ENCODE results near the gene RAD51B.

DNA sequence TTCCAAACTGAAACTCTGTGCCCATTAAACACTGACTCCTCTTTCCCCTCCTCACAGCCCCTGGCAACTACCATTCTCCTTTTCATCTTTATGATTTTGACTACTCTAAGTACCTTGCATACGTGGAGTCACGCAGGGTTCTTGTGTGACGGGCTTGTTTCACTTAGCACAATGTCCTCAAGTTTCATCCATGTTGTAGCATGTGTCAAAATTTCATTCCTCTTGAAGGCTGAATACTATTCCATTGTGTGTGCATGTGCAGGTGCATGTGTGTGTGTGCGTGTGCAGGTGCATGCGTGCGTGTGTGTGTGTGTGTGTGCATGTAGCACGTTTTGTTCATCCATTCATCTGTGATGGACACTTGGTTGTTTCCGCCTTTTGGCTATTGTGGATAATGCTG is 867.1 kb downstream of the RAD51B start:
- TF ChIP-seq, protein P1, sequence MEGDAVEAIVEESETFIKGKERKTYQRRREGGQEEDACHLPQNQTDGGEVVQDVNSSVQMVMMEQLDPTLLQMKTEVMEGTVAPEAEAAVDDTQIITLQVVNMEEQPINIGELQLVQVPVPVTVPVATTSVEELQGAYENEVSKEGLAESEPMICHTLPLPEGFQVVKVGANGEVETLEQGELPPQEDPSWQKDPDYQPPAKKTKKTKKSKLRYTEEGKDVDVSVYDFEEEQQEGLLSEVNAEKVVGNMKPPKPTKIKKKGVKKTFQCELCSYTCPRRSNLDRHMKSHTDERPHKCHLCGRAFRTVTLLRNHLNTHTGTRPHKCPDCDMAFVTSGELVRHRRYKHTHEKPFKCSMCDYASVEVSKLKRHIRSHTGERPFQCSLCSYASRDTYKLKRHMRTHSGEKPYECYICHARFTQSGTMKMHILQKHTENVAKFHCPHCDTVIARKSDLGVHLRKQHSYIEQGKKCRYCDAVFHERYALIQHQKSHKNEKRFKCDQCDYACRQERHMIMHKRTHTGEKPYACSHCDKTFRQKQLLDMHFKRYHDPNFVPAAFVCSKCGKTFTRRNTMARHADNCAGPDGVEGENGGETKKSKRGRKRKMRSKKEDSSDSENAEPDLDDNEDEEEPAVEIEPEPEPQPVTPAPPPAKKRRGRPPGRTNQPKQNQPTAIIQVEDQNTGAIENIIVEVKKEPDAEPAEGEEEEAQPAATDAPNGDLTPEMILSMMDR (IDR thresholded peaks at IDR 0.05), result no peak
- TF ChIP-seq, protein P2, sequence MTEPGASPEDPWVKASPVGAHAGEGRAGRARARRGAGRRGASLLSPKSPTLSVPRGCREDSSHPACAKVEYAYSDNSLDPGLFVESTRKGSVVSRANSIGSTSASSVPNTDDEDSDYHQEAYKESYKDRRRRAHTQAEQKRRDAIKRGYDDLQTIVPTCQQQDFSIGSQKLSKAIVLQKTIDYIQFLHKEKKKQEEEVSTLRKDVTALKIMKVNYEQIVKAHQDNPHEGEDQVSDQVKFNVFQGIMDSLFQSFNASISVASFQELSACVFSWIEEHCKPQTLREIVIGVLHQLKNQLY (CRISPR knock-in tag; IDR thresholded peaks at IDR 0.05), result no peak
- TF ChIP-seq, protein P3, sequence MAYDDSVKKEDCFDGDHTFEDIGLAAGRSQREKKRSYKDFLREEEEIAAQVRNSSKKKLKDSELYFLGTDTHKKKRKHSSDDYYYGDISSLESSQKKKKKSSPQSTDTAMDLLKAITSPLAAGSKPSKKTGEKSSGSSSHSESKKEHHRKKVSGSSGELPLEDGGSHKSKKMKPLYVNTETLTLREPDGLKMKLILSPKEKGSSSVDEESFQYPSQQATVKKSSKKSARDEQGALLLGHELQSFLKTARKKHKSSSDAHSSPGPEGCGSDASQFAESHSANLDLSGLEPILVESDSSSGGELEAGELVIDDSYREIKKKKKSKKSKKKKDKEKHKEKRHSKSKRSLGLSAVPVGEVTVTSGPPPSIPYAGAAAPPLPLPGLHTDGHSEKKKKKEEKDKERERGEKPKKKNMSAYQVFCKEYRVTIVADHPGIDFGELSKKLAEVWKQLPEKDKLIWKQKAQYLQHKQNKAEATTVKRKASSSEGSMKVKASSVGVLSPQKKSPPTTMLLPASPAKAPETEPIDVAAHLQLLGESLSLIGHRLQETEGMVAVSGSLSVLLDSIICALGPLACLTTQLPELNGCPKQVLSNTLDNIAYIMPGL (CRISPR knock-in tag; IDR thresholded peaks at IDR 0.05), result no peak
- TF ChIP-seq ZNF396 (CRISPR knock-in tag; IDR thresholded peaks at IDR 0.05; ENCODE audit: borderline replicate concordance) (no peak), GABPB1 (CRISPR knock-in tag; IDR thresholded peaks at IDR 0.05) (no peak), SP1 (CRISPR knock-in tag; conservative IDR thresholded peaks at IDR 0.05) (no peak), ESRRA (CRISPR knock-in tag; IDR thresholded peaks at IDR 0.05; ENCODE audit: borderline replicate concordance) (no peak), ZNF121 (CRISPR knock-in tag; IDR thresholded peaks at IDR 0.05) (no peak), JUN (CRISPR knock-in tag; IDR thresholded peaks at IDR 0.05) (no peak), ETV6 (CRISPR knock-in tag; IDR thresholded peaks at IDR 0.05) (no peak), ELF4 (CRISPR knock-in tag; IDR thresholded peaks at IDR 0.05; ENCODE audit: low read depth) (no peak)
- TF ChIP-seq, protein P4, sequence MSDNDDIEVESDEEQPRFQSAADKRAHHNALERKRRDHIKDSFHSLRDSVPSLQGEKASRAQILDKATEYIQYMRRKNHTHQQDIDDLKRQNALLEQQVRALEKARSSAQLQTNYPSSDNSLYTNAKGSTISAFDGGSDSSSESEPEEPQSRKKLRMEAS (CRISPR knock-in tag; IDR thresholded peaks at IDR 0.05), result no peak
- TF ChIP-seq, protein P5, sequence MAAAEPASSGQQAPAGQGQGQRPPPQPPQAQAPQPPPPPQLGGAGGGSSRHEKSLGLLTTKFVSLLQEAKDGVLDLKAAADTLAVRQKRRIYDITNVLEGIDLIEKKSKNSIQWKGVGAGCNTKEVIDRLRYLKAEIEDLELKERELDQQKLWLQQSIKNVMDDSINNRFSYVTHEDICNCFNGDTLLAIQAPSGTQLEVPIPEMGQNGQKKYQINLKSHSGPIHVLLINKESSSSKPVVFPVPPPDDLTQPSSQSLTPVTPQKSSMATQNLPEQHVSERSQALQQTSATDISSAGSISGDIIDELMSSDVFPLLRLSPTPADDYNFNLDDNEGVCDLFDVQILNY (CRISPR knock-in tag; IDR thresholded peaks at IDR 0.05), result no peak
